Prostate gland (tissue), 2 donors: ENCODE measurements around the gene SLC52A3. TPM values are rescaled to one million over a fixed set of nuclear protein-coding genes. Genes with fewer than 3 reads are reported as not detected.

ENCODE experiments used
- DNase-seq: peaks from one replicate; pipeline ENCODE4 v3.0.0-alpha.2; 2019; ENCODE audit warnings: low spot score
- H3K27ac ChIP-seq, 2 donors: fragments of 200-600 bp; sonication (generic); 2 replicates each; pipeline ENCODE4 v1.5.1; 2017 to 2019
- H3K27me3 ChIP-seq: fragments of 200-600 bp; sonication (generic); replicated peaks from 2 replicates; pipeline ENCODE4 v1.5.1; 2019; ENCODE audit not compliant: insufficient read depth
- H3K36me3 ChIP-seq, 2 donors: fragments of 200-600 bp; sonication (generic); 1 replicate in 1 of 2; 2 replicates in 1 of 2; pipeline versions ENCODE4 v1.5.1 to v1.8.1; 2017 to 2019
- H3K4me1 ChIP-seq: fragments of 200-600 bp; sonication (generic); replicated peaks from 2 replicates; pipeline ENCODE4 v1.5.1; 2019
- H3K4me3 ChIP-seq, 2 donors: fragments of 200-600 bp; sonication (generic); 2 replicates each; pipeline ENCODE4 v1.5.1; 2017 to 2019
- H3K9me3 ChIP-seq: fragments of 200-600 bp; sonication (generic); 2 replicates; pipeline ENCODE4 v1.5.1; 2017
- POLR2A ChIP-seq: fragments of 450-650 bp; IDR thresholded peaks from one replicate; pipeline ENCODE4 v1.6.1; 2016; ENCODE audit warnings: antibody characterized with exemption, mild to moderate bottlenecking
- POLR2AphosphoS5 ChIP-seq: sonication (generic); formaldehyde crosslinking; IDR thresholded peaks from one replicate; pipeline ENCODE4 v1.6.1; 2017; ENCODE audit warnings: antibody characterized with exemption
- WGBS: methylation state at CpG from one replicate; pipeline ENCODE4 v1.1.5; 2018; 5-methylcytosine and 5-hydroxymethylcytosine counted together
- intact Hi-C: fragments of 100-400 bp; cut with DNase I; formaldehyde crosslinking; loops from one replicate; pipeline ENCODE4 v1.14.2; 2022
- total RNA-seq, 2 donors: library from RNA; depleted of rRNA; stranded (reverse); fragments of >200 nt; gene quantifications; one replicate each; pipeline ENCODE4 v1.1.0, GENCODE V29; 2016
- TF ChIP-seq, protein P1 (sequence below), 4 experiments: fragments of 200-600 bp in 2 of 4; fragments of 450-650 bp in 2 of 4; sonication (generic) in 2 of 4; IDR thresholded peaks; 1 replicate in 3 of 4; 2 replicates in 1 of 4; pipeline ENCODE4 v1.5.1; 2016 to 2019; ENCODE audit warnings: antibody characterized with exemption in 4 of 4, mild to moderate bottlenecking in 2 of 4, moderate library complexity in 2 of 4

Gene SLC52A3
- total RNA-seq, 2 donors from 2014 or later, result 34.3 to 221 TPM

DNA sequence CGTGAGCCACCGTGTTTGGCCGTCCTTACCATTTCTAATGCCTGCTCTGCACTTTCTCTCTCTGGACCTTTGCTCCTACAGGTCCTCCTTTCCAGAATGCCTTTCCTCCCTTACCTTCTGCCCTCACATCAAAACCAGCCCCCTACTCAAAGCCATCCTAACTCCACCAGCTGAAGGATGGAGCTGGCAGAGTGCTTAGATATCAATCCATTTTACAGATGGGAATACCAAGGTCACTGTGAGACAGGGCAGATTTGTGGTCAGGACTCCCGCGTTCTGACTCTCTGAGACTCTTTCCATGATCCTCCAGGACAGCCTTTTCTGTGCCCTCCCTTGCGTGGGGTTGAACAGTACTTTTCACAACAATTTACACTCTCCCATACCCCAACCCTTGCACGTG is 51.0 kb downstream of the SLC52A3 start:
- TF ChIP-seq, protein P1, sequence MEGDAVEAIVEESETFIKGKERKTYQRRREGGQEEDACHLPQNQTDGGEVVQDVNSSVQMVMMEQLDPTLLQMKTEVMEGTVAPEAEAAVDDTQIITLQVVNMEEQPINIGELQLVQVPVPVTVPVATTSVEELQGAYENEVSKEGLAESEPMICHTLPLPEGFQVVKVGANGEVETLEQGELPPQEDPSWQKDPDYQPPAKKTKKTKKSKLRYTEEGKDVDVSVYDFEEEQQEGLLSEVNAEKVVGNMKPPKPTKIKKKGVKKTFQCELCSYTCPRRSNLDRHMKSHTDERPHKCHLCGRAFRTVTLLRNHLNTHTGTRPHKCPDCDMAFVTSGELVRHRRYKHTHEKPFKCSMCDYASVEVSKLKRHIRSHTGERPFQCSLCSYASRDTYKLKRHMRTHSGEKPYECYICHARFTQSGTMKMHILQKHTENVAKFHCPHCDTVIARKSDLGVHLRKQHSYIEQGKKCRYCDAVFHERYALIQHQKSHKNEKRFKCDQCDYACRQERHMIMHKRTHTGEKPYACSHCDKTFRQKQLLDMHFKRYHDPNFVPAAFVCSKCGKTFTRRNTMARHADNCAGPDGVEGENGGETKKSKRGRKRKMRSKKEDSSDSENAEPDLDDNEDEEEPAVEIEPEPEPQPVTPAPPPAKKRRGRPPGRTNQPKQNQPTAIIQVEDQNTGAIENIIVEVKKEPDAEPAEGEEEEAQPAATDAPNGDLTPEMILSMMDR (IDR thresholded peaks at IDR 0.05), result no peak
- TF ChIP-seq POLR2A (no peak), POLR2AphosphoS5 (no peak)
- 88% methylated on average over 7 of the region's 7 CpGs for WGBS
- Histone ChIP-seq H3K9me3 (no peaks in the 10 kb centered on the region), H3K27ac (no peak overlapping the region), H3K4me3 (no peak overlapping the region), H3K36me3 (no peaks in the 10 kb centered on the region), H3K4me1 (no peaks in the 10 kb centered on the region), H3K27me3 (no peaks in the 10 kb centered on the region)
- DNase-seq, result no peak
- intact Hi-C loops, result no loop called here

DNA sequence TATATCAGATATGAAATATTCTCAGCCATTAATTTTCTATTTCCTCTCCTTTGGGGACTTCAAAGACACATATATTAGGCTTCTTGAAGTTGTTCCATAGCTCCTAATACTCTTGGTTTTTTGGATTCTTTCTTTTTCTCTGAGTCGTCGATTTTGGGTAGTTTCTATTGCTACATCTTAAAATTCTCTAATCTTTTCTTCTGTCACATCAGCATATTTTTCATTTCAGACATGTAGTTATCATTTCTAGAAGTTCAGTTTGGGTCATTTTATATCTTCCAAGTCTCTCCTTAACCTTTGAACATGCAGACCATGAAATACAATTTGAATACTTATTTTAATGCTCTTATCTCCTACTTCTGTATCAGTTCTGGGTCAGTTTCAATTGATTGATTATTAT is 53.8 kb downstream of the SLC52A3 start:
- Histone ChIP-seq H3K9me3 (no peaks in the 10 kb centered on the region), H3K27me3 (no peaks in the 10 kb centered on the region), H3K36me3 (no peaks in the 10 kb centered on the region), H3K4me1 (no peaks in the 10 kb centered on the region), H3K4me3 (no peak overlapping the region), H3K27ac (no peak overlapping the region)
- no peak for TF ChIP-seq POLR2A
- TF ChIP-seq POLR2AphosphoS5, result no peak
- TF ChIP-seq, protein P1 (IDR thresholded peaks at IDR 0.05), result no peak
- DNase-seq, result no peak
- intact Hi-C loops, result no loop called here
- WGBS, result 93% methylated on average over 2 of the region's 2 CpGs

GRCh38 chr20:711576-711975 is 56.7 kb downstream of the SLC52A3 start:
- intact Hi-C loops, result no loop called here
- H3K4me1 ChIP-seq, result no peaks in the 10 kb centered on the region
- H3K4me3 ChIP-seq, result no peak overlapping the region
- H3K9me3 ChIP-seq, result no peaks in the 10 kb centered on the region
- no peaks in the 10 kb centered on the region for H3K27me3 ChIP-seq
- WGBS, result 63% methylated on average over 2 of the region's 2 CpGs
- H3K27ac ChIP-seq, result no peak overlapping the region
- TF ChIP-seq POLR2AphosphoS5 (no peak), POLR2A (no peak)
- TF ChIP-seq, protein P1 (IDR thresholded peaks at IDR 0.05), result no peak
- no peak for DNase-seq
- H3K36me3 ChIP-seq, result no peaks in the 10 kb centered on the region

- H3K27me3 ChIP-seq, result no peaks in the 10 kb centered on the region
- no peaks in the 10 kb centered on the region for H3K36me3 ChIP-seq
- intact Hi-C loops, result no loop called here
- H3K27ac ChIP-seq, result no peak overlapping the region
- 64% methylated on average over 19 of the region's 19 CpGs for WGBS
- H3K4me3 ChIP-seq, result no peak overlapping the region
- no peaks in the 10 kb centered on the region for H3K4me1 ChIP-seq
- no peak for DNase-seq
- no peaks in the 10 kb centered on the region for H3K9me3 ChIP-seq
- TF ChIP-seq, protein P1 (IDR thresholded peaks at IDR 0.05), result no peak
- TF ChIP-seq POLR2A (no peak), POLR2AphosphoS5 (no peak)
These were observed 57.4 kb downstream of the SLC52A3 start for GRCh38 chr20:710780-711450.

Other genes with a start within 250 kb of the SLC52A3 start
- 100 to 1,000 TPM in 1 of 2 donors, 10 to 100 TPM in 1; 66.9 to 152 TPM for gene CSNK2A1, start 224.7 kb downstream of the SLC52A3 start, total RNA-seq
- gene TCF15, start 158.2 kb downstream of the SLC52A3 start, total RNA-seq, result under 1 TPM; 0.55 to 0.68 TPM
- 10 to 100 TPM; 33.6 to 41.4 TPM for gene SRXN1, start 115.3 kb downstream of the SLC52A3 start, total RNA-seq
- gene SCRT2, start 92.7 kb downstream of the SLC52A3 start, total RNA-seq, result under 1 TPM in 1 of 2 donors, not detected in 1; 0.17 TPM
- gene FAM110A, start 65.2 kb upstream of the SLC52A3 start, total RNA-seq, result 10 to 100 TPM; 15.5 to 33.0 TPM
- gene ANGPT4, start 147.8 kb upstream of the SLC52A3 start, total RNA-seq, result 1 to 10 TPM in 1 of 2 donors, under 1 TPM in 1; 0.27 to 1.2 TPM
- 1 to 10 TPM in 1 of 2 donors, not detected in 1; 1.8 TPM for gene RSPO4, start 233.8 kb upstream of the SLC52A3 start, total RNA-seq